Panc1 (cell line): ENCODE measurements around the gene KIZ. TPM values are rescaled to one million over a fixed set of nuclear protein-coding genes. Genes with fewer than 3 reads are reported as not detected.

Experiments used
- ATAC-seq: fragments of 200-7000 bp; cut with Tn5 transposase; 2 replicates; pipeline ENCODE4 v1.9.1; 2020; ENCODE audit warnings: mild to moderate bottlenecking, moderate library complexity
- BruUV-seq: library from RNA; stranded (reverse); fragments of 400-500 nt; replicated peaks from 2 replicates; lab custom pipeline; 2021; lab: Mats Ljungman, UMichigan
- CTCF ChIA-PET: fragments of 300-600 bp; sonication (Branson Sonifier 250); formaldehyde crosslinking; loops from one replicate; lab custom pipeline; 2022; ENCODE audit warnings: antibody characterized with exemption; lab: Charles Lee
- POLR2A ChIA-PET: fragments of 300-600 bp; sonication (Branson Sonifier 250); formaldehyde crosslinking; loops from one replicate; lab custom pipeline; 2022; ENCODE audit warnings: antibody characterized with exemption; lab: Charles Lee
- DNase-seq: peaks from one replicate; pipeline ENCODE4 v3.0.0-alpha.2; 2010; ENCODE audit warnings: low read depth, low spot score
- H3K27ac ChIP-seq: 2 replicates; pipeline ENCODE4 v1.5.1; 2011; ENCODE audit warnings: mild to moderate bottlenecking, low read length, inconsistent platforms
- H3K27me3 ChIP-seq: fragments of 200-500 bp; sonication (Bioruptor generic); 2 replicates; pipeline ENCODE4 v1.6.0; 2014; ENCODE audit warnings: low read length, inconsistent platforms; ENCODE audit not compliant: control insufficient read depth, insufficient read depth
- H3K36me3 ChIP-seq: fragments of 200-500 bp; sonication (Bioruptor generic); 2 replicates; pipeline ENCODE4 v1.5.1; 2014; ENCODE audit warnings: inconsistent platforms, mild to moderate bottlenecking, low read length, moderate library complexity; ENCODE audit not compliant: control insufficient read depth, insufficient read depth
- H3K4me1 ChIP-seq: 2 replicates; pipeline ENCODE4 v1.5.1; 2011; ENCODE audit warnings: inconsistent platforms, mild to moderate bottlenecking, low read length, moderate library complexity; ENCODE audit not compliant: control insufficient read depth, insufficient read depth
- H3K4me3 ChIP-seq, 2 experiments: 2 replicates each; pipeline ENCODE4 v1.5.1; 2011 to 2012; ENCODE audit warnings: low read depth in 2 of 2, low read length in 2 of 2, mild to moderate bottlenecking in 2 of 2, inconsistent platforms in 1 of 2, moderate library complexity in 1 of 2
- H3K9me3 ChIP-seq: fragments of 200-500 bp; sonication (Bioruptor generic); 2 replicates; pipeline ENCODE4 v1.5.1; 2014; ENCODE audit warnings: low read depth, mild to moderate bottlenecking, inconsistent platforms, low read length, moderate library complexity; ENCODE audit not compliant: control insufficient read depth, insufficient read depth
- CTCF ChIP-seq: fragments of 450-650 bp; IDR thresholded peaks from 2 replicates; pipeline ENCODE4 v1.5.1; 2017; ENCODE audit warnings: mild to moderate bottlenecking
- POLR2AphosphoS5 ChIP-seq: IDR thresholded peaks from 2 replicates; pipeline ENCODE4 v1.6.1; 2012; ENCODE audit warnings: mild to moderate bottlenecking, low read depth, low read length, moderate library complexity
- REST ChIP-seq, 2 experiments: IDR thresholded peaks; 2 replicates each; pipeline ENCODE4 v1.6.1; 2011 to 2012; ENCODE audit warnings: low read depth in 2 of 2, control low read depth in 1 of 2, low read length in 1 of 2, mild to moderate bottlenecking in 1 of 2, moderate library complexity in 1 of 2; ENCODE audit not compliant: insufficient read depth in 1 of 2
- SIN3A ChIP-seq: IDR thresholded peaks from 2 replicates; pipeline ENCODE4 v1.6.1; 2012; ENCODE audit warnings: low read depth, mild to moderate bottlenecking, low read length, moderate library complexity, borderline replicate concordance; ENCODE audit not compliant: insufficient read depth
- TCF7L2 ChIP-seq: IDR thresholded peaks from 2 replicates; pipeline ENCODE4 v1.6.1; 2011; ENCODE audit warnings: mild to moderate bottlenecking, low read depth, low read length, inconsistent platforms
- in situ Hi-C: cut with HindIII; loops from 2 replicates; pipeline ENCODE4 v1.10.0; 2016; ENCODE audit warnings: low sequenced_read_pairs, low pct_unique_long_range_greater_than_20kb
- intact Hi-C: fragments of 100-400 bp; cut with micrococcal nuclease; formaldehyde crosslinking; loops from one replicate; pipeline ENCODE4 v1.10.0; 2022; ENCODE audit not compliant: unreplicated experiment
- total RNA-seq: library from RNA; stranded (reverse); gene quantifications from one replicate; pipeline ENCODE4 v1.2.1, GENCODE V29; 2021; ENCODE audit not compliant: unreplicated experiment

KIZ gene
- total RNA-seq, 1 experiment from 2014 or later: 6.5 TPM

- ChIA-PET CTCF (no interaction called here), POLR2A (no interaction called here)
- no peak for ATAC-seq
- no TSS peak for BruUV-seq
- Histone ChIP-seq H3K27me3 (no peaks in the 10 kb centered on the region), H3K9me3 (no peaks in the 10 kb centered on the region), H3K4me3 (no peak overlapping the region), H3K36me3 (no peaks in the 10 kb centered on the region), H3K4me1 (no peaks in the 10 kb centered on the region; the same call in none of the 2 replicates), H3K27ac (no peak overlapping the region)
- in situ Hi-C loops: no loop called here
- intact Hi-C loops: no loop called here
- TF ChIP-seq REST (IDR thresholded peaks at IDR 0.05; ENCODE audit: insufficient read depth in 1 of 2, low read depth in 2 of 2, low read length in 1 of 2) (no peak), TCF7L2 (no peak), SIN3A (no peak), POLR2AphosphoS5 (no peak), CTCF (no peak)
- DNase-seq: no peak
Observed at GRCh38 chr20:21157006-21157405, 31.1 kb downstream of the KIZ start.

GRCh38 chr20:21159658-21160380, 33.9 kb downstream of the KIZ start:
- TF ChIP-seq POLR2AphosphoS5 (no peak), SIN3A (no peak), REST (IDR thresholded peaks at IDR 0.05; ENCODE audit: insufficient read depth in 1 of 2, low read depth in 2 of 2, low read length in 1 of 2) (no peak), CTCF (no peak), TCF7L2 (no peak)
- intact Hi-C loops: no loop called here
- H3K27me3 ChIP-seq: no peaks in the 10 kb centered on the region

More at GRCh38 chr20:21159658-21160380, 33.9 kb downstream of the KIZ start:
- ChIA-PET CTCF (no interaction called here), POLR2A (no interaction called here)
- no TSS peak for BruUV-seq
- Histone ChIP-seq H3K4me3 (no peak overlapping the region), H3K9me3 (no peaks in the 10 kb centered on the region), H3K4me1 (no peaks in the 10 kb centered on the region; the same call in none of the 2 replicates), H3K27ac (no peak overlapping the region), H3K36me3 (no peaks in the 10 kb centered on the region)
- DNase-seq (no peak), ATAC-seq (no peak)
- in situ Hi-C loops: no loop called here
